ENCODE results near the gene KCNC1. TPM values are rescaled to one million over a fixed set of nuclear protein-coding genes. Genes with fewer than 3 reads are reported as not detected.

The KCNC1 gene
- total RNA-seq, 1 donor from 2014 or later: 0.05 TPM

GRCh38 chr11:17736930-17737817 is 2.6 kb downstream of the KCNC1 start:
- DNase-seq (ENCODE audit: low read depth): no peak

GRCh38 chr11:17738151-17738973 is 3.8 kb downstream of the KCNC1 start:
- DNase-seq (ENCODE audit: low read depth): no peak

GRCh38 chr11:17739945-17740338 is 5.4 kb downstream of the KCNC1 start:
- no peak for DNase-seq (ENCODE audit: low read depth)

DNA sequence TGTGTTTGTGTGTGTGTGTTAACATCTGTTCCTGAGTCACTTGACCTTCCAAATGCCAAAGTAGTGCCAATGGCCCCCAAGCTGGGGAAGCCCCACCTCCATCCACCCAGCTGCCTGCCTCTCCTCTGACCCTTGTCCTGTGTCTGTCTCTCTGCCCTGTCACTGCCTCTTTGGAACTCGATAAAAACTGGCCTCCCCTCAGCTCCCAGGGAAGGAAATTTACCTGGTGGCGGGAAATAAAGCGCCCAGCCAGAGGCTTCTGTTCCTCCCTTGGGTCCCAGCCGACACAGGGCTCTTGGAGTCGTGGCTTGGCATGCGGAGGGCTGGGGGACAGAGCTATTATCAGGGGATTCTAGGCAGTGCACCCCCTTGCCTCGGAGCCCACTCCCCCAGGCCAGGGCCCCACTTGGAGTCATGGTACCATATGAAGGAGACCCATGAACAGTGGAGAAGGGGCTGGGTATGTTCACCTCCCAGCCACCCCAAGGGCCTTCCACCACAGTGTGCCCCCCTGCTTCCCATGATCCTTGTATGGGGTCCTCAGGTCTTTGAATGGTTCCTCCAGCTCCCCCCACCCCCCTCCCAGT is 6.2 kb downstream of the KCNC1 start:
- DNase-seq (ENCODE audit: low read depth): no peak

- no peak for DNase-seq (ENCODE audit: low read depth)
These were observed 6.9 kb downstream of the KCNC1 start for GRCh38 chr11:17741487-17741886.

DNA sequence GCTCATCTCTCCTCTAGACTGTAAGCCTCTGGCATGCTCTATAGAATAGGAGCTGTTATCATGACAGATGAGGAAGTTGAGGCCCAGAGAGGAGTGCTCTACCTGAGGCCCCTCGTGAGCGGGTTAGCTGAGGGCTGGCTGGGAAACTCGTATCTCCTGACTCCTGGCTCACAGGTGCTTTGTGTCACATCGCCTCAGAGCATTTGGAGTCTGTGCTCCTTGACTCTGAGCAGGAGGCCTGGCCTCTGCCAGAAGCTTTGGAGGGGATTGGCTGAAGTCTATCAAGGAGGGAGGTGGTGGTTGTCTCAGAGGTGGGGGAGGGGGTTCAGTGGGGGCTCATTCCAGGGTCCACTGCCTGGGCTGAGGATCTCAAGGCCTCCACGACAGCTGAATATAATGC is 7.4 kb downstream of the KCNC1 start:
- DNase-seq (ENCODE audit: low read depth): no peak

GRCh38 chr11:17743026-17743807 is 8.6 kb downstream of the KCNC1 start:
- no peak for DNase-seq (ENCODE audit: low read depth)

DNA sequence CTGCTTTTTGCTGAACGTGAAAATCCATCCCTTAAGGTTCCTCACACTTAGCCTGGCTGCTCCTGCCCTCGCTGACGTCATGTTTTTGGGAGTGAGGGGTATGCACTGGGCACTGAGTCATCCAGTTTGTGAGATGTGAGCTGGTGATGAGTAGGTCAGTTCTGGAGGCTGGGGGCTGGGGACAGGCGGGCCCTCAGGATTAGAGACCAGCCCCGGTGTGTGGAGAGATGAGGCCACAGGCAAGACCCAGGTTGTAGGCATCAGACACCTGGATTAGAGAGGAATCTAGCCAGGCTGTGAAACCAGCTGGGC is 9.2 kb downstream of the KCNC1 start:
- no peak for DNase-seq (ENCODE audit: low read depth)

DNA sequence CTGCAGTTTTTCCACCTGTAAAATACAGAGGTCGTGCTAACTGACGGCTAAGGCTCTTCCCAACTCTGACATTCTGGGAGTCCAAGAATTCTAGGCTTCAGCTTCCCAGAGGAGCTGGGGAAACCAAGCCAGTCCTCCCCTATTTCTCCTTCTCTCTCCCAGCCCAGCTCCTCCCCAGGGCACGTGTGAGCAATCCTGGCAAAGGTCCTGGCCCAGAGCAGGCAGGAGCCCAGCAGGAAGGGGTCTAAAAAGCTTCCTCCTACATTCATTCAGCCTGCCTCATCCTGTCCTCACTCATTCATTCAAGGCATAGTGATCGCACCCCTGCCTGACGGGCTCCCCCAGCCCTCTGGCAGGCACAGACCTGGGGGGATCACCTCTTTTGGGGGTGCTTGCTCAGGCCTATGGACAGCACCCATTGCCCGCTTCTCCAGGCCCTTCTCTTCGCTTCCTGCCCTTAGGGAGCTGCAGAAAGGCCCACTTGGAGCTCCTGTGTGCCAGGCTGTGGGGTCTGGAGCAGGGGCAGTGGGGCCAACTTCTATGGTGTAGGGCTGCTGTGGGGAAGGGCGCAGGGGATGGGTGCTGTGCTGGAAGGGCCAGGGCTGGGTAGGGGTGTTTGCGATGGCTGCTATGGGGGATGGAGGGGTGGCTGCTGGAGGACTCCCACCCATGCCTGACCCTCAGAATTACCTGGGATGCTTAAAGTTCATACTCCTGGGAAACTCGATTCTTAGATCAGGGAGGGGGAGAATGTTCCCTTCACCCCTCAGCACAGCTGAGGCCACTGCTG is 9.8 kb downstream of the KCNC1 start:
- DNase-seq (ENCODE audit: low read depth): no peak

- DNase-seq (ENCODE audit: low read depth): no peak
These were observed 10.6 kb downstream of the KCNC1 start for GRCh38 chr11:17745023-17745772.

DNA sequence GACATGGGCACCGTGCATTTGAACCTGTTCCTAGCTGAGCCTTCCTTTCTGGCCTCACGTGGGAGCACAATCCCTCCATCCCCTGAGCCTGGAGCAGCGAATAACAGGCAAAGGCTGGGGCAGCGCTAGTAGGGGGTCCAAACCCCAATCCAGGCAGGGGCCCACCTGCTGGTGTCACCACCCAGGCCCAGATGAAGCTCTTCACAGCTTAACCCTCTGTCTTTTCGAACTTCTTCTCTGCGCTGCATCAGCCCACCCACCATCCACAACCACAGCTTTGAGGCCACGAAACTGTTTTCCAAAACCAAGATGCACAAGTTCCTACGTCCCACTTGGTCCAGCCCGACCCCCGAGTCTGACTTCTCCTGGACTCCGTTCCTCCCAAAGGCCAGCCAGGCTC is 11.5 kb downstream of the KCNC1 start:
- DNase-seq (ENCODE audit: low read depth): no peak

- no peak for DNase-seq (ENCODE audit: low read depth)
These were observed 12.8 kb downstream of the KCNC1 start for GRCh38 chr11:17747131-17747955.

- no peak for DNase-seq (ENCODE audit: low read depth)
These were observed 13.5 kb downstream of the KCNC1 start for GRCh38 chr11:17748044-17748443.

DNA sequence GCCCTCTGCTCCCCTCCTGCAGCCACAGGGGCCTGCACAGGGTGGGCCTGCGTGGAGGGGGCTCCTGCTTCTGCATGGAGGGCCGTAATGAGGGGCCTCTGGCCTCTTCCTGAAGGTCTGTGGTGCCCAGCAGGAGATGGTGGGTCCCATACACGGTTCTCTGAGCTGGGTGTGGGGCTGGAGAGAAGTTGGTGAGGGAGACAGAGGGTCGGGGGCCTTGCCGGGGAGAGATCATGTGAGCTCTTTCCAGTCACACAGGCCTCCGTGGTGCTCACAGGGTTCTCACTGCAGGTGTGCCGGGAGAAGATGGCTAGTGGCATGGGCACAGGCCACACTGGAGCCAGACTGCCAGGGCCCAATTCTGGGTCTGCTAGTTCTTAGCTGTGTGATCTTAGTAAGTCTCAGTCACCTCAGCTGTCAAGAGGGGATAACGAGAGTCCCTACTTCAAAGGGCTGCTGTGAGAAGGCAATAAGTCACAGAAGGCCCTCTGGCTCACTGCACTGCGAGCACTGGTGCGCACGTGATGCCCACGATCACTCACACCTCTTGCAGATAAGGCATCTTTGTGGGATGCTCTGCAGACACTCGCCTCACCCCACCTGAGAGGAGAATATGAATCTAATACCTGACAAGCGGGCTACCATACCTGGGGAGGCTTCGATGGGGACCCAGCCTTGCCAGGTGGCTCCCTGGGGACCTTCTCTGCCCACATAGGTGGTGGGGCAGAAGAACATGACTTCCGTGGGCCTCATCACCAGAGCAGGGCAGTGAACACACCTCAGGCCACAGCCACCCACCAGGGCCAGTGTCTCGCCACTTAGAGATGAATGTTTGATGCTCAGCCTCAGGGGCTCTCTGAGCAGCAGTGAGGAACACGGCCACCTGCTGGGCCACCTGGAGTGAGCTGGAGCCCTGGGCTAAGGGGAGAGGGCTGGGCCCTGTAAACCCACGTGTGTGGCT is 14.5 kb downstream of the KCNC1 start:
- no peak for DNase-seq (ENCODE audit: low read depth)

DNA sequence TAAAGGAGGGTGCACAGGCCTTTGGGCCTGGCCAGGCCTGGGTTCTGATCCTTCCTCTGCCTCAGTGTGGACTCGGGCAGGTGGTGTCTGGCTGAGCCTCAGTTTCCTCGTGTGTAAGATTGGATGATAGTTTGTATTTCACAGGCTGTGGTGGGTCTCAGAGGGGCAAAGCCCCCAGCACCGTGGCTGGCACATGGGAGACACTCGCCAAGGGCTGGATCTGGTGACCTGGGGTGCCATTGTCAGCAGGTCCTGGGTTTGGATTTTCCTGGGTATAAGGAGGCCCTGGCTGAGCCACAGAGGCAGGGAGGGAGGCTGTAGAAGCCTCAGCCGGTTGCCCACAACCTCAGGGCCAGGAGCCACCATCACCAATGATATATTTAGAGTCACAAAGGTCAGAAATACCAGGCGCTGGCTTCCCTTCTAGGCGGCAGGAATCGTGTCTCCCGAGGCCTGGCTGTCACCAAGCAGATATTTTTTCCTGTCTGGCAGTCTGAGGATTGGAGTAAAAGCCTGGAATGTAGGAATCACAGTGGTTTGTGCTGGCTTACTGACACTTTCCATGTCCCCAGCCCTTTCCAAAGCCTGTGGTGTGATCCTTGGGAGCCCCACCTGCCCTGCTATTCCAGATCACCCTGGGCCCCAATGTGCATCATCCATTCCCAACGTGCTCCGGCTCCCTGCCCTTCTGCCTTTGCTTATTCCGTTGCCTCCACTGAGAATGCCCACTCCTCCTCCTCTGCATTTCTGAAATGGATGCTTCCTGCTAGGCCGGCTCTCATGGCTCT is 15.6 kb downstream of the KCNC1 start:
- DNase-seq (ENCODE audit: low read depth): no peak

GRCh38 chr11:17750801-17751165 is 16.2 kb downstream of the KCNC1 start:
- DNase-seq (ENCODE audit: low read depth): no peak

- DNase-seq (ENCODE audit: low read depth): no peak
These were observed 17.0 kb downstream of the KCNC1 start for GRCh38 chr11:17751558-17751957.

GRCh38 chr11:17752144-17752543 is 17.6 kb downstream of the KCNC1 start:
- DNase-seq (ENCODE audit: low read depth): no peak

Data from renal cortical epithelial cell (primary cell).